SK-N-SH (cell line): Measurements from ENCODE around the gene HTR2B. TPM values are rescaled to one million over a fixed set of nuclear protein-coding genes. Genes with fewer than 3 reads are reported as not detected.

Experiments
- CTCF ChIA-PET: fragments of 300-600, 350-600 bp; formaldehyde crosslinking; extraction: SDS; loops from one replicate; lab custom pipeline; 2021; lab: Yijun Ruan, JAX
- POLR2A ChIA-PET: fragments of 350-600 bp; sonication (Branson Sonifier 250); formaldehyde crosslinking; extraction: SDS; loops from one replicate; lab custom pipeline; 2020; ENCODE audit warnings: antibody characterized with exemption, inconsistent platforms; lab: Yijun Ruan, JAX
- DNase-seq: peaks from one replicate; pipeline ENCODE4 v3.0.0; 2012
- H2AFZ ChIP-seq: fragments of 200-600 bp; sonication (generic); 2 replicates; pipeline ENCODE4 v1.8.1; 2016; ENCODE audit warnings: antibody characterized with exemption, mild to moderate bottlenecking, low read depth
- H3F3A ChIP-seq: fragments of 200-600 bp; sonication (generic); replicated peaks from 2 replicates; pipeline ENCODE3; 2016; ENCODE audit warnings: antibody characterized with exemption, mild to moderate bottlenecking; ENCODE audit not compliant: insufficient read depth
- H3K27ac ChIP-seq, 2 experiments: fragments of 200-500 bp in 1 of 2; fragments of 200-600 bp in 1 of 2; sonication (Bioruptor generic) in 1 of 2; sonication (generic), shearing (Covaris generic) in 1 of 2; 2 replicates each; pipeline versions ENCODE4 v1.5.1 to v1.6.1; 2014 to 2016; ENCODE audit warnings: low read depth in 2 of 2, inconsistent platforms in 1 of 2, low read length in 1 of 2, mild to moderate bottlenecking in 1 of 2, mixed read lengths in 1 of 2
- H3K27me3 ChIP-seq: fragments of 200-600 bp; sonication (generic), shearing (Covaris generic); 2 replicates; pipeline ENCODE4 v1.6.1; 2016; ENCODE audit warnings: mixed run types; ENCODE audit not compliant: insufficient read depth
- H3K36me3 ChIP-seq, 2 experiments: fragments of 200-500 bp in 1 of 2; fragments of 200-600 bp in 1 of 2; sonication (Bioruptor generic) in 1 of 2; sonication (generic) in 1 of 2; replicated peaks in 1 of 2; 2 replicates each; pipeline versions ENCODE3 to v1.5.1; 2014 to 2016; ENCODE audit warnings: low read length in 1 of 2, mild to moderate bottlenecking in 1 of 2; ENCODE audit not compliant: insufficient read depth in 2 of 2, control insufficient read depth in 1 of 2
- H3K4me1 ChIP-seq, 2 experiments: fragments of 200-500 bp in 1 of 2; fragments of 200-600 bp in 1 of 2; sonication (Bioruptor generic) in 1 of 2; sonication (generic), shearing (Covaris generic) in 1 of 2; 2 replicates each; pipeline versions ENCODE4 v1.5.1 to v1.6.1; 2014 to 2016; ENCODE audit warnings: low read depth in 1 of 2, low read length in 1 of 2, mixed run types in 1 of 2; ENCODE audit not compliant: insufficient read depth in 2 of 2, control insufficient read depth in 1 of 2
- H3K4me2 ChIP-seq: fragments of 200-600 bp; sonication (generic), shearing (Covaris generic); 2 replicates; pipeline ENCODE4 v1.6.1; 2017; ENCODE audit warnings: mixed run types
- H3K4me3 ChIP-seq, 2 experiments: fragments of 200-500 bp in 1 of 2; fragments of 200-600 bp in 1 of 2; sonication (Bioruptor generic) in 1 of 2; sonication (generic), shearing (Covaris generic) in 1 of 2; 2 replicates each; pipeline versions ENCODE4 v1.5.1 to v1.8.1; 2014 to 2016; ENCODE audit warnings: low read depth in 2 of 2, inconsistent platforms in 1 of 2, low read length in 1 of 2, mild to moderate bottlenecking in 1 of 2, mixed read lengths in 1 of 2, moderate library complexity in 1 of 2
- H3K79me2 ChIP-seq: fragments of 200-600 bp; sonication (generic); 2 replicates; pipeline ENCODE4 v1.8.1; 2017; ENCODE audit warnings: mild to moderate bottlenecking; ENCODE audit not compliant: insufficient read depth
- H3K9ac ChIP-seq: fragments of 200-600 bp; sonication (generic); 2 replicates; pipeline ENCODE4 v1.6.1; 2017; ENCODE audit warnings: mixed run types
- H3K9me2 ChIP-seq: fragments of 200-600 bp; sonication (generic); 2 replicates; pipeline ENCODE4 v1.6.1; 2017; ENCODE audit warnings: mixed run types
- H3K9me3 ChIP-seq: fragments of 200-600 bp; sonication (generic); 2 replicates; pipeline ENCODE4 v1.6.1; 2017; ENCODE audit warnings: mixed run types, mild to moderate bottlenecking, moderate library complexity
- H4K20me1 ChIP-seq: fragments of 200-600 bp; sonication (generic); 2 replicates; pipeline ENCODE4 v1.6.1; 2017; ENCODE audit warnings: mild to moderate bottlenecking, mixed run types; ENCODE audit not compliant: insufficient read depth
- CHD2 ChIP-seq: fragments of 150-350 bp; IDR thresholded peaks from 2 replicates; pipeline ENCODE4 v1.6.1; 2018; ENCODE audit warnings: low read length; ENCODE audit not compliant: partially characterized antibody
- CTCF ChIP-seq: fragments of 200-600 bp; sonication (generic); IDR thresholded peaks from 2 replicates; pipeline ENCODE4 v1.6.1; 2017; ENCODE audit warnings: antibody characterized with exemption, mild to moderate bottlenecking, moderate library complexity
- ELF1 ChIP-seq: IDR thresholded peaks from 2 replicates; pipeline ENCODE4 v1.4.0; 2012
- FOSL2 ChIP-seq: IDR thresholded peaks from 2 replicates; pipeline ENCODE4 v1.4.0; 2012; ENCODE audit warnings: low read depth, mild to moderate bottlenecking, moderate library complexity, borderline replicate concordance
- GABPA ChIP-seq: IDR thresholded peaks from 2 replicates; pipeline ENCODE4 v1.4.0; 2012; ENCODE audit warnings: low read depth, mild to moderate bottlenecking
- GATA2 ChIP-seq: sonication (generic); formaldehyde crosslinking; IDR thresholded peaks from 2 replicates; pipeline ENCODE4 v1.5.0; 2020; ENCODE audit warnings: mild to moderate bottlenecking, missing genetic modification reagents
- IRF3 ChIP-seq: fragments of 150-350 bp; IDR thresholded peaks from 2 replicates; pipeline ENCODE4 v1.6.1; 2016; ENCODE audit warnings: mild to moderate bottlenecking, low read depth, low read length
- MEF2A ChIP-seq: IDR thresholded peaks from 2 replicates; pipeline ENCODE4 v1.4.0; 2012; ENCODE audit warnings: low read depth, borderline replicate concordance
- MXI1 ChIP-seq: IDR thresholded peaks from 2 replicates; pipeline ENCODE4 v1.6.1; 2012; ENCODE audit warnings: mild to moderate bottlenecking, low read depth, low read length, improper control_type of control experiment
- NFIC ChIP-seq: IDR thresholded peaks from 2 replicates; pipeline ENCODE4 v1.4.0; 2012; ENCODE audit warnings: borderline replicate concordance
- NRF1 ChIP-seq: IDR thresholded peaks from 2 replicates; pipeline ENCODE4 v1.6.1; 2012; ENCODE audit warnings: low read depth, mild to moderate bottlenecking, low read length
- PBX3 ChIP-seq: IDR thresholded peaks from 2 replicates; pipeline ENCODE4; 2012
- POLR2AphosphoS5 ChIP-seq: IDR thresholded peaks from 2 replicates; pipeline ENCODE4 v1.6.1; 2012; ENCODE audit warnings: low read depth, low read length
- RAD21 ChIP-seq: IDR thresholded peaks from 2 replicates; pipeline ENCODE4 v1.6.1; 2012; ENCODE audit warnings: mild to moderate bottlenecking, low read length
- TCF12 ChIP-seq: IDR thresholded peaks from 2 replicates; pipeline ENCODE4 v1.4.0; 2012
- TEAD4 ChIP-seq: IDR thresholded peaks from 2 replicates; pipeline ENCODE4 v1.4.0; 2012; ENCODE audit warnings: mild to moderate bottlenecking, borderline replicate concordance; ENCODE audit not compliant: insufficient read depth
- USF1 ChIP-seq: IDR thresholded peaks from 2 replicates; pipeline ENCODE4 v1.4.0; 2012; ENCODE audit warnings: low read depth, borderline replicate concordance
- YY1 ChIP-seq: IDR thresholded peaks from 2 replicates; pipeline ENCODE4 v1.4.0; 2012; ENCODE audit warnings: low read depth, mild to moderate bottlenecking
- WGBS: methylation state at CpG from one replicate; pipeline ENCODE4 v1.1.6; 2017; ENCODE audit warnings: low lambda C conversion rate; 5-methylcytosine and 5-hydroxymethylcytosine counted together
- polyA plus RNA-seq, 3 experiments: library from polyadenylated mRNA; depleted of rRNA; stranded (reverse); fragments of >200 nt; gene quantifications; 2 replicates each; pipeline ENCODE4 v1.2.3, GENCODE V29; 2012

Gene HTR2B
- polyA plus RNA-seq, 1 of the 3 experiments (the other 2 are of a cell fraction): 0.25 TPM

GRCh38 chr2:231117922-231118613 is 6.8 kb downstream of the HTR2B start:
- Histone ChIP-seq H3K4me3 (no peak overlapping the region), H3K4me1 (peaks cover 4 to 8% of the 10 kb centered on the region in 2 experiments; a peak in 2 of 4 replicates), H3K36me3 (peaks cover 13 to 28% of the 10 kb centered on the region in 2 experiments), H4K20me1 (no peaks in the 10 kb centered on the region), H2AFZ (no peak overlapping the region), H3F3A (peaks cover 13% of the 10 kb centered on the region), H3K79me2 (peaks cover 25% of the 10 kb centered on the region), H3K27ac (no peak overlapping the region), H3K4me2 (no peak overlapping the region), H3K9ac (no peak overlapping the region), H3K27me3 (no peaks in the 10 kb centered on the region), H3K9me3 (no peaks in the 10 kb centered on the region), H3K9me2 (no peaks in the 10 kb centered on the region)
- DNase-seq: no peak
- POLR2A ChIA-PET: no interaction called here
- no peak for TF ChIP-seq NFIC
- no peak for TF ChIP-seq MEF2A
- TF ChIP-seq RAD21: no peak
- TF ChIP-seq TCF12: no peak
- TF ChIP-seq PBX3: no peak
- no peak for TF ChIP-seq MXI1
- TF ChIP-seq YY1: no peak
- no peak for TF ChIP-seq TEAD4
- TF ChIP-seq USF1: no peak
- TF ChIP-seq IRF3: no peak
- TF ChIP-seq ELF1: no peak
- TF ChIP-seq CTCF: no peak
- TF ChIP-seq NRF1: no peak
- TF ChIP-seq CHD2: no peak
- TF ChIP-seq POLR2AphosphoS5: no peak
- no peak for TF ChIP-seq GATA2
- TF ChIP-seq FOSL2: no peak
- no peak for TF ChIP-seq GABPA
- 70% methylated on average over 4 of the region's 4 CpGs for WGBS
- CTCF ChIA-PET: no interaction called here
